Panc1 (cell line): ENCODE results near the gene HES6. TPM values are rescaled to one million over a fixed set of nuclear protein-coding genes. Genes with fewer than 3 reads are reported as not detected.
"Not testable (repeated sequence)": the region's sequence is repeated elsewhere in the genome, so short reads cannot be mapped to it uniquely, and the experiment has no call there.

Experiments
- ATAC-seq: fragments of 200-7000 bp; cut with Tn5 transposase; 2 replicates; pipeline ENCODE4 v1.9.1; 2020; ENCODE audit warnings: mild to moderate bottlenecking, moderate library complexity
- BruUV-seq: library from RNA; stranded (reverse); fragments of 400-500 nt; replicated peaks from 2 replicates; lab custom pipeline; 2021; lab: Mats Ljungman, UMichigan
- CTCF ChIA-PET: fragments of 300-600 bp; sonication (Branson Sonifier 250); formaldehyde crosslinking; loops from one replicate; lab custom pipeline; 2022; ENCODE audit warnings: antibody characterized with exemption; lab: Charles Lee
- POLR2A ChIA-PET: fragments of 300-600 bp; sonication (Branson Sonifier 250); formaldehyde crosslinking; loops from one replicate; lab custom pipeline; 2022; ENCODE audit warnings: antibody characterized with exemption; lab: Charles Lee
- DNase-seq: peaks from one replicate; pipeline ENCODE4 v3.0.0-alpha.2; 2010; ENCODE audit warnings: low read depth, low spot score
- H3K27ac ChIP-seq: 2 replicates; pipeline ENCODE4 v1.5.1; 2011; ENCODE audit warnings: mild to moderate bottlenecking, low read length, inconsistent platforms
- H3K27me3 ChIP-seq: fragments of 200-500 bp; sonication (Bioruptor generic); 2 replicates; pipeline ENCODE4 v1.6.0; 2014; ENCODE audit warnings: low read length, inconsistent platforms; ENCODE audit not compliant: control insufficient read depth, insufficient read depth
- H3K36me3 ChIP-seq: fragments of 200-500 bp; sonication (Bioruptor generic); 2 replicates; pipeline ENCODE4 v1.5.1; 2014; ENCODE audit warnings: inconsistent platforms, mild to moderate bottlenecking, low read length, moderate library complexity; ENCODE audit not compliant: control insufficient read depth, insufficient read depth
- H3K4me1 ChIP-seq: 2 replicates; pipeline ENCODE4 v1.5.1; 2011; ENCODE audit warnings: inconsistent platforms, mild to moderate bottlenecking, low read length, moderate library complexity; ENCODE audit not compliant: control insufficient read depth, insufficient read depth
- H3K4me3 ChIP-seq, 2 experiments: 2 replicates each; pipeline ENCODE4 v1.5.1; 2011 to 2012; ENCODE audit warnings: low read depth in 2 of 2, low read length in 2 of 2, mild to moderate bottlenecking in 2 of 2, inconsistent platforms in 1 of 2, moderate library complexity in 1 of 2
- H3K9me3 ChIP-seq: fragments of 200-500 bp; sonication (Bioruptor generic); 2 replicates; pipeline ENCODE4 v1.5.1; 2014; ENCODE audit warnings: low read depth, mild to moderate bottlenecking, inconsistent platforms, low read length, moderate library complexity; ENCODE audit not compliant: control insufficient read depth, insufficient read depth
- CTCF ChIP-seq: fragments of 450-650 bp; IDR thresholded peaks from 2 replicates; pipeline ENCODE4 v1.5.1; 2017; ENCODE audit warnings: mild to moderate bottlenecking
- POLR2AphosphoS5 ChIP-seq: IDR thresholded peaks from 2 replicates; pipeline ENCODE4 v1.6.1; 2012; ENCODE audit warnings: mild to moderate bottlenecking, low read depth, low read length, moderate library complexity
- REST ChIP-seq, 2 experiments: IDR thresholded peaks; 2 replicates each; pipeline ENCODE4 v1.6.1; 2011 to 2012; ENCODE audit warnings: low read depth in 2 of 2, control low read depth in 1 of 2, low read length in 1 of 2, mild to moderate bottlenecking in 1 of 2, moderate library complexity in 1 of 2; ENCODE audit not compliant: insufficient read depth in 1 of 2
- SIN3A ChIP-seq: IDR thresholded peaks from 2 replicates; pipeline ENCODE4 v1.6.1; 2012; ENCODE audit warnings: low read depth, mild to moderate bottlenecking, low read length, moderate library complexity, borderline replicate concordance; ENCODE audit not compliant: insufficient read depth
- TCF7L2 ChIP-seq: IDR thresholded peaks from 2 replicates; pipeline ENCODE4 v1.6.1; 2011; ENCODE audit warnings: mild to moderate bottlenecking, low read depth, low read length, inconsistent platforms
- in situ Hi-C: cut with HindIII; loops from 2 replicates; pipeline ENCODE4 v1.10.0; 2016; ENCODE audit warnings: low sequenced_read_pairs, low pct_unique_long_range_greater_than_20kb
- intact Hi-C: fragments of 100-400 bp; cut with micrococcal nuclease; formaldehyde crosslinking; loops from one replicate; pipeline ENCODE4 v1.10.0; 2022; ENCODE audit not compliant: unreplicated experiment
- total RNA-seq: library from RNA; stranded (reverse); gene quantifications from one replicate; pipeline ENCODE4 v1.2.1, GENCODE V29; 2021; ENCODE audit not compliant: unreplicated experiment

HES6 gene
- total RNA-seq, 1 experiment from 2014 or later, result 42.0 TPM

- BruUV-seq, result no TSS peak
- Histone ChIP-seq H3K36me3 (no peaks in the 10 kb centered on the region), H3K4me1 (no peaks in the 10 kb centered on the region), H3K9me3 (no peaks in the 10 kb centered on the region), H3K27ac (no peak overlapping the region), H3K27me3 (no peaks in the 10 kb centered on the region), H3K4me3 (no peak overlapping the region)
- DNase-seq (no peak), ATAC-seq (no peak)
- ChIA-PET CTCF (no interaction called here), POLR2A (no interaction called here)
- TF ChIP-seq TCF7L2, result no peak
- no peak for TF ChIP-seq SIN3A
- no peak for TF ChIP-seq POLR2AphosphoS5
- no peak for TF ChIP-seq CTCF
- no peak for TF ChIP-seq REST (IDR thresholded peaks at IDR 0.05; ENCODE audit: insufficient read depth in 1 of 2, low read depth in 2 of 2, low read length in 1 of 2)
- in situ Hi-C loops (no loop called here), intact Hi-C loops (no loop called here)
These were observed 34.5 kb upstream of the HES6 start for GRCh38 chr2:238274152-238274865.

GRCh38 chr2:238273433-238273832, 33.6 kb upstream of the HES6 start:
- H3K9me3 ChIP-seq, BruUV-seq, DNase-seq, H3K36me3 ChIP-seq, H3K4me1 ChIP-seq, intact Hi-C loops, H3K27ac ChIP-seq, in situ Hi-C loops, H3K27me3 ChIP-seq, ATAC-seq, H3K4me3 ChIP-seq: not testable (repeated sequence)
- POLR2A ChIA-PET, result interaction anchor here (1.5 kb wide), 1 partner anchor 10 kb away, joined by 3 read pairs; no protein-coding TSS in a partner anchor
- CTCF ChIA-PET, result interaction anchor here (0.7 kb wide), 1 partner anchor 74 kb away, joined by 6 read pairs; no protein-coding TSS in a partner anchor

GRCh38 chr2:238272156-238272555, 32.3 kb upstream of the HES6 start:
- TF ChIP-seq SIN3A (no peak), POLR2AphosphoS5 (no peak), TCF7L2 (no peak)
- intact Hi-C loops, result no loop called here
- ChIA-PET CTCF (interaction anchor here (0.9 kb wide), 1 partner anchor 9 kb away, joined by 3 read pairs; no protein-coding TSS in a partner anchor), POLR2A (interaction anchor here (1.5 kb wide), 1 partner anchor 11 kb away, joined by 3 read pairs; no protein-coding TSS in a partner anchor)
- no TSS peak for BruUV-seq
- in situ Hi-C loops, result no loop called here
- Histone ChIP-seq H3K4me3 (no peak overlapping the region), H3K36me3 (no peaks in the 10 kb centered on the region), H3K9me3 (no peaks in the 10 kb centered on the region), H3K4me1 (no peaks in the 10 kb centered on the region), H3K27ac (no peak overlapping the region), H3K27me3 (no peaks in the 10 kb centered on the region)
- DNase-seq, result no peak
- ATAC-seq, result no peak

- ATAC-seq, H3K9me3 ChIP-seq, DNase-seq, CTCF ChIA-PET, BruUV-seq, in situ Hi-C loops, H3K36me3 ChIP-seq, intact Hi-C loops, H3K4me1 ChIP-seq, H3K27me3 ChIP-seq, H3K27ac ChIP-seq, H3K4me3 ChIP-seq: not testable (repeated sequence)
- POLR2A ChIA-PET, result interaction anchor here (1.5 kb wide), 1 partner anchor 11 kb away, joined by 3 read pairs; no protein-coding TSS in a partner anchor
These were observed 31.8 kb upstream of the HES6 start for GRCh38 chr2:238271686-238272085.
